Measurements from ENCODE around the gene BAAT.

Gene BAAT

GRCh38 chr9:101325053-101325452 is 59.8 kb downstream of the BAAT start:
- Mint-ChIP-seq H3K27me3 (peaks cover 8% of the 10 kb centered on the region), H3K36me3 (no peaks in the 10 kb centered on the region), H3K4me3 (no peak overlapping the region), H3K27ac (no peak overlapping the region), H3K4me1 (no peaks in the 10 kb centered on the region), H3K9me3 (peaks cover 5% of the 10 kb centered on the region)

- H3K27ac Mint-ChIP-seq: no peak overlapping the region
- peaks cover 8% of the 10 kb centered on the region for H3K27me3 Mint-ChIP-seq
- H3K9me3 Mint-ChIP-seq: peaks cover 5% of the 10 kb centered on the region
- H3K36me3 Mint-ChIP-seq: no peaks in the 10 kb centered on the region
- no peaks in the 10 kb centered on the region for H3K4me1 Mint-ChIP-seq
- H3K4me3 Mint-ChIP-seq: no peak overlapping the region
These were observed 60.5 kb downstream of the BAAT start for GRCh38 chr9:101324245-101324804.

- peaks cover 5% of the 10 kb centered on the region for H3K9me3 Mint-ChIP-seq
- H3K4me3 Mint-ChIP-seq: no peak overlapping the region
- H3K4me1 Mint-ChIP-seq: no peaks in the 10 kb centered on the region
- peaks cover 8% of the 10 kb centered on the region for H3K27me3 Mint-ChIP-seq
- H3K36me3 Mint-ChIP-seq: no peaks in the 10 kb centered on the region
- H3K27ac Mint-ChIP-seq: no peak overlapping the region
These were observed 61.7 kb downstream of the BAAT start for GRCh38 chr9:101323129-101323528.

- Mint-ChIP-seq H3K4me3 (no peak overlapping the region), H3K36me3 (no peaks in the 10 kb centered on the region), H3K27ac (no peak overlapping the region), H3K9me3 (no peaks in the 10 kb centered on the region), H3K4me1 (no peaks in the 10 kb centered on the region), H3K27me3 (peaks cover 7% of the 10 kb centered on the region)
These were observed 67.1 kb downstream of the BAAT start for GRCh38 chr9:101317735-101318134.

- Mint-ChIP-seq H3K4me1 (no peaks in the 10 kb centered on the region), H3K36me3 (no peaks in the 10 kb centered on the region), H3K4me3 (no peak overlapping the region), H3K27me3 (peaks cover 2% of the 10 kb centered on the region), H3K9me3 (no peaks in the 10 kb centered on the region), H3K27ac (no peak overlapping the region)
These were observed 69.7 kb downstream of the BAAT start for GRCh38 chr9:101315112-101315450.

GRCh38 chr9:101312661-101313060 is 72.1 kb downstream of the BAAT start:
- no peaks in the 10 kb centered on the region for H3K9me3 Mint-ChIP-seq
- H3K4me1 Mint-ChIP-seq: no peaks in the 10 kb centered on the region
- no peaks in the 10 kb centered on the region for H3K36me3 Mint-ChIP-seq
- no peak overlapping the region for H3K27ac Mint-ChIP-seq
- no peak overlapping the region for H3K4me3 Mint-ChIP-seq
- H3K27me3 Mint-ChIP-seq: peaks cover 8% of the 10 kb centered on the region

GRCh38 chr9:101311758-101312420 is 72.9 kb downstream of the BAAT start:
- Mint-ChIP-seq H3K9me3 (no peaks in the 10 kb centered on the region), H3K4me1 (no peaks in the 10 kb centered on the region), H3K36me3 (no peaks in the 10 kb centered on the region), H3K27ac (peak overlapping the region; percentile 20), H3K27me3 (peaks cover 6% of the 10 kb centered on the region), H3K4me3 (no peak overlapping the region)

GRCh38 chr9:101311191-101311590 is 73.6 kb downstream of the BAAT start:
- no peaks in the 10 kb centered on the region for H3K4me1 Mint-ChIP-seq
- H3K27ac Mint-ChIP-seq: no peak overlapping the region
- no peak overlapping the region for H3K4me3 Mint-ChIP-seq
- H3K27me3 Mint-ChIP-seq: peaks cover 6% of the 10 kb centered on the region
- no peaks in the 10 kb centered on the region for H3K9me3 Mint-ChIP-seq
- H3K36me3 Mint-ChIP-seq: no peaks in the 10 kb centered on the region

All from activated naive CD4-positive, alpha-beta T cell treated with anti-CD3 and anti-CD28 coated beads, Interleukin-2, amount 50 U/mL, for 24 hours (primary cell).